A549 (cell line): ENCODE measurements around the gene SLCO3A1. TPM values are rescaled to one million over a fixed set of nuclear protein-coding genes. Genes with fewer than 3 reads are reported as not detected.
A peak's percentile ranks its signal among the peaks of the same experiment; 100 is the strongest.
"Not testable (repeated sequence)": the region's sequence is repeated elsewhere in the genome, so short reads cannot be mapped to it uniquely, and the experiment has no call there.

Experiments
- ATAC-seq, 2 experiments: fragments of 200-7000 bp in 1 of 2; fragments of >200 bp in 1 of 2; cut with Nextera tagmentation in 1 of 2; cut with Tn5 transposase in 1 of 2; 3 replicates each; pipeline versions ENCODE4 v1.8.0 to v1.9.1; 2018 to 2020; ENCODE audit warnings: mild to moderate bottlenecking in 1 of 2, moderate library complexity in 1 of 2
- CTCF ChIA-PET: fragments of 300-600 bp; sonication (Branson Sonifier 250); formaldehyde crosslinking; extraction: SDS; loops from one replicate; lab custom pipeline; 2021; ENCODE audit warnings: antibody characterized with exemption, inconsistent platforms; lab: Yijun Ruan, JAX
- POLR2A ChIA-PET: fragments of 350-600 bp; formaldehyde crosslinking; extraction: SDS; loops from one replicate; lab custom pipeline; 2021; ENCODE audit warnings: antibody characterized with exemption, inconsistent platforms; lab: Yijun Ruan, JAX
- DNase-seq, 2 experiments: peaks; one replicate each; pipeline versions ENCODE4 v3.0.0 to v3.0.0-alpha.2; 2011 to 2016; ENCODE audit warnings: low read depth in 1 of 2, low spot score in 1 of 2
- FAIRE-seq: peaks from 2 replicates; lab custom pipeline; 2011; peaks lifted over from hg19 to GRCh38; lab: Jason Lieb, UNC
- H3K27ac ChIP-seq, 2 experiments: fragments of >200 bp; sonication (Bioruptor Twin); formaldehyde crosslinking; 3 replicates each; pipeline ENCODE4 v1.5.1; 2016 to 2017
- H3K4me1 ChIP-seq: fragments of >200 bp; sonication (Bioruptor Twin); formaldehyde crosslinking; 3 replicates; pipeline ENCODE4 v1.6.1; 2016
- H3K4me2 ChIP-seq: fragments of >200 bp; sonication (Bioruptor Twin); formaldehyde crosslinking; 3 replicates; pipeline ENCODE4 v1.6.1; 2016
- H3K4me3 ChIP-seq: fragments of >200 bp; sonication (Bioruptor Twin); formaldehyde crosslinking; 3 replicates; pipeline ENCODE4 v1.5.1; 2016
- H3K9me3 ChIP-seq: fragments of >200 bp; sonication (Bioruptor Twin); formaldehyde crosslinking; 3 replicates; pipeline ENCODE4 v1.6.1; 2016
- ATOH8 ChIP-seq: fragments of 250-450 bp; sonication (Bioruptor Pico); IDR thresholded peaks from 2 replicates; pipeline ENCODE4 v1.5.0; 2020; ENCODE audit warnings: low read depth, mild to moderate bottlenecking, moderate library complexity
- CBX2 ChIP-seq: fragments of 200-600 bp; sonication (generic); IDR thresholded peaks from 2 replicates; pipeline ENCODE4 v1.6.1; 2016; ENCODE audit warnings: low read depth, mild to moderate bottlenecking, borderline replicate concordance
- CEBPB ChIP-seq, 2 experiments: fragments of >200 bp in 1 of 2; sonication (Bioruptor Twin) in 1 of 2; formaldehyde crosslinking in 1 of 2; IDR thresholded peaks; 2 replicates each; pipeline ENCODE4 v1.6.1; 2012 to 2016
- CHD4 ChIP-seq: fragments of 200-600 bp; sonication (generic); IDR thresholded peaks from 2 replicates; pipeline ENCODE4 v1.6.1; 2016; ENCODE audit warnings: antibody characterized with exemption, mild to moderate bottlenecking, borderline replicate concordance
- EP300 ChIP-seq, 2 experiments: fragments of >200 bp; sonication (Bioruptor Twin); formaldehyde crosslinking; IDR thresholded peaks; 2 replicates in 1 of 2; 3 replicates in 1 of 2; pipeline ENCODE4 v1.6.1; 2016 to 2017
- FOSB ChIP-seq: fragments of 250-450 bp; sonication (Bioruptor Pico); IDR thresholded peaks from 2 replicates; pipeline ENCODE4 v1.5.0; 2020; ENCODE audit warnings: mild to moderate bottlenecking, moderate library complexity
- FOSL2 ChIP-seq, 2 experiments: fragments of 450-650 bp in 1 of 2; fragments of >200 bp in 1 of 2; sonication (Bioruptor Twin) in 1 of 2; formaldehyde crosslinking; IDR thresholded peaks; 2 replicates each; pipeline versions ENCODE4 v1.5.0 to v1.6.1; 2016 to 2020; ENCODE audit warnings: mild to moderate bottlenecking in 1 of 2, moderate library complexity in 1 of 2
- HDAC2 ChIP-seq: fragments of 200-600 bp; sonication (generic); IDR thresholded peaks from 2 replicates; pipeline ENCODE4 v1.6.1; 2016
- HOXA7 ChIP-seq: fragments of 250-450 bp; sonication (Bioruptor Pico); IDR thresholded peaks from 2 replicates; pipeline ENCODE4 v1.5.0; 2020; ENCODE audit warnings: mild to moderate bottlenecking, moderate library complexity
- JUN ChIP-seq, 2 experiments: fragments of >200 bp; sonication (Bioruptor Twin); formaldehyde crosslinking; IDR thresholded peaks; 2 replicates in 1 of 2; 3 replicates in 1 of 2; pipeline ENCODE4 v1.6.1; 2016 to 2017
- JUNB ChIP-seq: fragments of >200 bp; sonication (Bioruptor Twin); formaldehyde crosslinking; IDR thresholded peaks from 2 replicates; pipeline ENCODE4 v1.6.1; 2016
- KDM1A ChIP-seq: fragments of 200-600 bp; sonication (generic); IDR thresholded peaks from 2 replicates; pipeline ENCODE4 v1.6.1; 2016; ENCODE audit warnings: low read depth, mild to moderate bottlenecking
- NPAS2 ChIP-seq: fragments of 250-450 bp; sonication (Bioruptor Pico); IDR thresholded peaks from 2 replicates; pipeline ENCODE4 v1.8.0; 2022; ENCODE audit warnings: mild to moderate bottlenecking, moderate library complexity, borderline replicate concordance
- POLR2AphosphoS2 ChIP-seq: conservative IDR thresholded peaks from 2 replicates; pipeline ENCODE4 v1.6.1; 2012; ENCODE audit warnings: low read length, improper control_type of control experiment, inconsistent platforms
- RAD21 ChIP-seq, 2 experiments: fragments of >200 bp in 1 of 2; sonication (Bioruptor Twin) in 1 of 2; formaldehyde crosslinking in 1 of 2; IDR thresholded peaks in 1 of 2; conservative IDR thresholded peaks in 1 of 2; 2 replicates in 1 of 2; 3 replicates in 1 of 2; pipeline ENCODE4 v1.6.1; 2012 to 2018; ENCODE audit warnings: inconsistent platforms in 1 of 2
- USF2 ChIP-seq: fragments of 450-650 bp; IDR thresholded peaks from 2 replicates; pipeline ENCODE4 v1.6.1; 2014; ENCODE audit warnings: antibody characterized with exemption
- ZC3H11A ChIP-seq: fragments of 450-650 bp; IDR thresholded peaks from 2 replicates; pipeline ENCODE4 v1.6.1; 2014; ENCODE audit warnings: antibody characterized with exemption, mild to moderate bottlenecking
- ZFP36 ChIP-seq: fragments of 450-650 bp; IDR thresholded peaks from 2 replicates; pipeline ENCODE4 v1.6.1; 2014; ENCODE audit warnings: borderline replicate concordance; ENCODE audit not compliant: partially characterized antibody
- WGBS: methylation state at CpG from one replicate; pipeline ENCODE4 v1.1.6; 2017; ENCODE audit errors: missing lambda C conversion rate; 5-methylcytosine and 5-hydroxymethylcytosine counted together
- polyA plus RNA-seq, 4 experiments: library from polyadenylated mRNA; depleted of rRNA in 3 of 4; stranded (reverse); fragments of >200 nt; fragmentation: RNase III in 1 of 4; extraction: RNeasy Plus Mini Kit Qiagen cat#74134 plus additional on column Dnase treatment in 1 of 4; gene quantifications; 2 replicates in 3 of 4; 3 replicates in 1 of 4; pipeline ENCODE4 v1.2.3, GENCODE V29; 2011 to 2017

Gene SLCO3A1
- polyA plus RNA-seq, 2 of the 4 experiments (the other 2 are of a cell fraction): 16.8 to 17.0 TPM

GRCh38 chr15:91956026-91956723, 102.7 kb downstream of the SLCO3A1 start:
- CTCF ChIA-PET: interaction anchor here (0.8 to 1.8 kb wide), 4 partner anchors 9 to 106 kb away, joined by 3 to 10 read pairs (median 6); partner anchors contain the start of gene SLCO3A1
- TF ChIP-seq CBX2 (no peak), FOSB (no peak), ZFP36 (no peak), USF2 (no peak), ATOH8 (CRISPR knock-in tag) (no peak), KDM1A (no peak), EP300 (IDR thresholded peaks at IDR 0.05) (no peak), ZC3H11A (no peak), NPAS2 (no peak), HOXA7 (CRISPR knock-in tag) (no peak)
- 68% methylated on average over 8 of the region's 8 CpGs for WGBS
- peaks cover 26% of the 10 kb centered on the region for H3K4me1 ChIP-seq
- POLR2A ChIA-PET: no interaction called here
- DNase-seq: no peak
- H3K27ac ChIP-seq: peak overlapping the region in 1 of 2 experiments; percentile 50; a peak in 3 of 6 replicates
- H3K4me2 ChIP-seq: peak overlapping the region; percentile 9; the same call in 1 of the 3 replicates
- no peaks in the 10 kb centered on the region for H3K9me3 ChIP-seq
- peak in 1 of 2 experiments; percentile 33; a peak in 2 of 6 replicates for ATAC-seq
- no peak overlapping the region for H3K4me3 ChIP-seq
- FAIRE-seq: no peak

- Histone ChIP-seq H3K4me2 (no peak overlapping the region), H3K9me3 (no peaks in the 10 kb centered on the region), H3K27ac (no peak overlapping the region), H3K4me3 (no peak overlapping the region), H3K4me1 (peaks cover 22% of the 10 kb centered on the region)
- TF ChIP-seq CHD4 (no peak), FOSL2 (IDR thresholded peaks at IDR 0.05) (no peak), FOSL2 (CRISPR knock-in tag; IDR thresholded peaks at IDR 0.05) (peak; percentile 32; the same call in 1 of the 2 replicates), FOSB (no peak), POLR2AphosphoS2 (no peak)
- CTCF ChIA-PET: interaction anchor here (0.6 to 1.2 kb wide), 2 partner anchors 17 to 22 kb away, joined by 3 to 4 read pairs; no protein-coding TSS in a partner anchor
- no peak for FAIRE-seq
- POLR2A ChIA-PET: no interaction called here
- no peak for ATAC-seq
- no peak for DNase-seq
- WGBS: 88% methylated on average over 2 of the region's 2 CpGs
Measured at GRCh38 chr15:91961357-91961756, 107.8 kb downstream of the SLCO3A1 start.

GRCh38 chr15:91963747-91964146, 110.2 kb downstream of the SLCO3A1 start:
- H3K9me3 ChIP-seq, H3K4me2 ChIP-seq, ATAC-seq, DNase-seq, FAIRE-seq, H3K27ac ChIP-seq, POLR2A ChIA-PET, H3K4me3 ChIP-seq: not testable (repeated sequence)
- CTCF ChIA-PET: interaction anchor here (0.7 to 4.0 kb wide), 9 partner anchors 9 to 114 kb away, joined by 3 to 22 read pairs (median 4); no protein-coding TSS in a partner anchor
- peaks cover 43% of the 10 kb centered on the region for H3K4me1 ChIP-seq
- 88% methylated on average over 7 of the region's 7 CpGs for WGBS

- POLR2A ChIA-PET: interaction anchor here (0.8 to 1.3 kb wide), 3 partner anchors 12 to 112 kb away, joined by 3 to 7 read pairs (median 5); partner anchors contain the start of gene SLCO3A1
- Histone ChIP-seq H3K4me3 (peak overlapping the region; percentile 5; the same call in 1 of the 3 replicates), H3K4me2 (peak overlapping the region; percentile 83), H3K4me1 (peaks cover 39% of the 10 kb centered on the region), H3K27ac (peak overlapping the region; percentile 72 to 87), H3K9me3 (no peaks in the 10 kb centered on the region)
- DNase-seq (peak; percentile 77 to 80), ATAC-seq (peak; percentile 87 to 89), FAIRE-seq (peak; percentile 94)
- 2% methylated on average over 9 of the region's 9 CpGs for WGBS
- no peak for TF ChIP-seq HDAC2
- TF ChIP-seq CEBPB (IDR thresholded peaks at IDR 0.05): peak; percentile 27 to 65; a peak in 2 of 4 replicates
- peak; percentile 78 for TF ChIP-seq JUNB
- TF ChIP-seq FOSL2 (IDR thresholded peaks at IDR 0.05): peak; percentile 84
- TF ChIP-seq FOSL2 (CRISPR knock-in tag; IDR thresholded peaks at IDR 0.05): peak; percentile 85
- TF ChIP-seq RAD21 (conservative IDR thresholded peaks at IDR 0.05 in 1 of 2, IDR thresholded peaks at IDR 0.05 in 1 of 2): 0 out of 5 replicates have a peak, but pooled peaks of 1 of the 2 experiments have one; percentile 9
- TF ChIP-seq JUN (IDR thresholded peaks at IDR 0.05): peak in 1 of 2 experiments; percentile 36; a peak in 1 of 5 replicates
- CTCF ChIA-PET: interaction anchor here (0.8 to 7.2 kb wide), 8 partner anchors 16 to 663 kb away, joined by 3 to 52 read pairs (median 4); no protein-coding TSS in a partner anchor
Measured at GRCh38 chr15:91965501-91966193, 112.1 kb downstream of the SLCO3A1 start.
